LNCAP (cell line): ENCODE data around the gene DAP3.

Experiments used
- TF ChIP-seq, protein P1 (sequence below): fragments of 450-650 bp; IDR thresholded peaks from 2 replicates; pipeline ENCODE4 v1.5.1; 2017; ENCODE audit warnings: mild to moderate bottlenecking

DAP3 gene

DNA sequence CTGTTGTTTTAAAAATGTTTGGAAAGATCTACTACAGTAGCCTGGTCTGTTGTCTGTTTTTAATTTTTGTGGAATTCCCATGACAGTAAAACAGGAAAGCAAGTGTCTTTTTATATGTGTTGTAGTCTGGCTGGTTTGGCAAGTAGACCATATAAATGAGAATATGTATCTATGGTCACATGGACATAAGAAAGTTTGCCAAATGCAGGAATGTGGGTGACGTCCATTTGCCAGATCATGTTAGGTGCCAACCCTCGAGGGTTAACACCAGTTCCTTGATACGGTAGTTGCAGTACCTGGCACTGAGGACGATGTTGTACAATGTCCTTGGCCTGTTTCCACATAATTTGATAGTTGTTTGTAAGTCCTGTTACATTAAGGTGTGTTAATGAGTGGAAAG lies 6.2 kb downstream of the DAP3 start:
- TF ChIP-seq, protein P1, sequence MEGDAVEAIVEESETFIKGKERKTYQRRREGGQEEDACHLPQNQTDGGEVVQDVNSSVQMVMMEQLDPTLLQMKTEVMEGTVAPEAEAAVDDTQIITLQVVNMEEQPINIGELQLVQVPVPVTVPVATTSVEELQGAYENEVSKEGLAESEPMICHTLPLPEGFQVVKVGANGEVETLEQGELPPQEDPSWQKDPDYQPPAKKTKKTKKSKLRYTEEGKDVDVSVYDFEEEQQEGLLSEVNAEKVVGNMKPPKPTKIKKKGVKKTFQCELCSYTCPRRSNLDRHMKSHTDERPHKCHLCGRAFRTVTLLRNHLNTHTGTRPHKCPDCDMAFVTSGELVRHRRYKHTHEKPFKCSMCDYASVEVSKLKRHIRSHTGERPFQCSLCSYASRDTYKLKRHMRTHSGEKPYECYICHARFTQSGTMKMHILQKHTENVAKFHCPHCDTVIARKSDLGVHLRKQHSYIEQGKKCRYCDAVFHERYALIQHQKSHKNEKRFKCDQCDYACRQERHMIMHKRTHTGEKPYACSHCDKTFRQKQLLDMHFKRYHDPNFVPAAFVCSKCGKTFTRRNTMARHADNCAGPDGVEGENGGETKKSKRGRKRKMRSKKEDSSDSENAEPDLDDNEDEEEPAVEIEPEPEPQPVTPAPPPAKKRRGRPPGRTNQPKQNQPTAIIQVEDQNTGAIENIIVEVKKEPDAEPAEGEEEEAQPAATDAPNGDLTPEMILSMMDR = no peak

DNA sequence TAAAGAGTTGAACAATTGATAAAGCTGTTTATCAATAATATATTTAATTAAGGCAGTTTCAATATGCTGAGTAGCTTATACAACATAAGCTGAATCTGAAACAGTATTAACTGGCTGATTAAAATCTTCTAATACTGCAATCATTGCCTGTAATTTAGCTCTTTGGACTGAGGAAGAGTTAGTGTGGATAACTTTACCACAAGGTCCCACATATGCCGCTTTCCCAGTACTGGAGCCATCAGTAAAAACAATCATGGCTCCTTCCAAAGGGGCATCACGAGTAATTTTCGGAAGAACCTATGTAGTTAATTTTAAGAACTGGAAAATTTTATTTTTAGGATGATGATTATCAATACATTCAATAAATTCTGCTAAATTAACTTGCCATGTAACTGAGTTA lies 6.7 kb downstream of the DAP3 start:
- TF ChIP-seq, protein P1 = no peak

DNA sequence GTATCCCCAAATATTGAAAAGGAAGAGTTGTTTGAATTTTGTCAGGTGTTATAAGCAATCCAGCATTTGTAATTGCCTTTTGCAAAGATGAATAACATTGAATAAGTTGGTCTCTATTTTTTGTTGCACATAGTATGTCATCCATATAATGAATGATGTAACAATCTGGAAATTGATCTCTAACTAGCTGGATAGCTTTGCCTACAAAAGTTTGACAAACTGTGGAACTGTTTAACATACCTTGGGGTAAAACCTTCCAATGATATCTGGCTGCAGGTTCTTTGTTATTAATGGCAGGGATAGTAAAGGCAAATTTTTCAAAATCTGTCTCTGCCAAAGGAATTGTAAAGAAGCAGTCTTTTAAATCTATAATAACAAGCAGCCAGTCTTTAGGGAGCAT lies 7.6 kb downstream of the DAP3 start:
- TF ChIP-seq, protein P1 = no peak

DNA sequence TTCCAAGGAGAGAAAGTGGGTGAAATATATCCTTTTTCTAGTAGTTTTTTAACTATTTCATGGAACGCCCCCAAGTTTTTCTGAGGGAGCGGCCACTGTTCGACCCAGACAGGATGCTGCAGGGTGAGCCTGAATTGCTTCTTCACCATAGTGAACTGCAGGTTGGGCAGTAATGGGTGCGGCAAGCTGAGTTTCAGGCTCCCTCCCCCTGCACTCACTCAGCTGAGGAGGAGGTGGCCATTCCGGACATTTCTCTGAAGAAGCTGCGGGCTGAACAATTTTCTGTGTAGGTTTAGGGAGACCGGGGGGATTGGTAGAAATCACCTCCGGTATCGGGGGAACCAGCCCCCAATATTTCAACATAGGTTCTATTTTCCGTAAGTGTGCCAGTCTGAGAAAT lies 8.2 kb downstream of the DAP3 start:
- TF ChIP-seq, protein P1 = no peak

DNA sequence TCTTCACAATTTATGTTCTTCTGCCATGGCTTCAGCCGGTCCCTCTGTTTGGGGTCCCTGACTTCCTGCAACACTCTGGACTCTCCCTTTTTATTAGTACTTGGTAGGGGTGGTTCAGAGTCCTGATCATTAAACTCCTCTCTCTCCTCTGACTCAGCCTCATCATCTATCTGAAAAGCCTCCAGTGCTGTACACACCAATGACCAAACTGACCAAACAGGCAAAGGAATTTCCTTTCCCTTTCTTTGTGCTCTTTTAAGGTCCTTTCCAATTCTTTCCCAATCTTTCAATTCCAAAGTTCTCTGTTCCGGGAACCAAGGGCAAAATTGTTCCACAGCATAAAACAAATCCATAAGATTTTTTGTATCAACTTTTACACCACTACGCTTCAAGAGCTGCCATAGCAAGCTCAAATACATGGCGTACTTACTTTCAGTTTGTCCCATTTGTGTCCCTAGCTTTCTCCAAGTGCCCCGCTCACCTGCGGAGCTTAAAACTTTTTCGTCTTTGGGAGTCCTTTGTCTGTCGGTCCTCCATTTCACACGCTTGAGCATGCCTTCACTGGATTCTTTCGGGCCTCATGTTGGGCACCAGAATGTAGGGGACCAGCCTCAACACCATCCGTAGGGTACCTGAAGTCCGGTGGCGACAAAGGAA lies 9.6 kb downstream of the DAP3 start:
- TF ChIP-seq, protein P1 = no peak

DNA sequence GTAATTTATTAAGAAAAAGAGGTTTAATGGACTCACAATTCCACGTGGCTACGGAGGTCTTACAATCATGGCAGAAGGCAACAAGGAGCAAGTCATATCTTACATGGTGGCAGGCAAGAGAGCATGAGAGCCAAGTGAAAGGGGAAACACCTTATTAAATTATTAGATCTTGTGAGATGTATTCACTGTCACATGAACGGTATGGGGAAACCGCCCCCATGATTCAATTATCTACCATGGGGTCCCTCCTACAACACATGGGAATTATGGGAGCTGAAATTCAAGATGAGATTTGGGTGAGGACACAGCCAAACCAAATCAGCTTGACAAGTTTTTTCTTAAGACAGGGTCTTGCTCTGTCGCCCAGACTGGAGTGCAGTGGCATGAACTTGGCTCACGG lies 14.3 kb downstream of the DAP3 start:
- TF ChIP-seq, protein P1 = no peak

DNA sequence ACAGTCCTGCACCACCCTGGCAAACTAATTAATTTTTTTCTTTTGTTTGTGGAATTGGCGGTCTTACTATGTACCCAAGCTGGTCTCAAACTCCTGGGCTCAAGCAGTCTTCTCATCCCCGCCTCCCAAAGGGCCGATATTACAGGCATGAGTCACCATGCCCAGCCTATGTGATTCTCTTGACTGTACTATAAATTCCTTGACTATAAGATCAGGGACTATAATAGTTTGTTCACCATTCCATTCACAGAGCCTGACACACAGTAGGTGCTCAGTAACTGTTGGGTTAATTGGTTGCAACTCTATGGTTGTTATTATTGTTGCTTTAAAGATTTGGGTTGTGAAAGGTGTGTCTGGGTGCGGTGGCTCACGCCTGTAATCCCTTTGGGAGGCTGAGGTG lies 17.2 kb downstream of the DAP3 start:
- TF ChIP-seq, protein P1 = no peak

DNA sequence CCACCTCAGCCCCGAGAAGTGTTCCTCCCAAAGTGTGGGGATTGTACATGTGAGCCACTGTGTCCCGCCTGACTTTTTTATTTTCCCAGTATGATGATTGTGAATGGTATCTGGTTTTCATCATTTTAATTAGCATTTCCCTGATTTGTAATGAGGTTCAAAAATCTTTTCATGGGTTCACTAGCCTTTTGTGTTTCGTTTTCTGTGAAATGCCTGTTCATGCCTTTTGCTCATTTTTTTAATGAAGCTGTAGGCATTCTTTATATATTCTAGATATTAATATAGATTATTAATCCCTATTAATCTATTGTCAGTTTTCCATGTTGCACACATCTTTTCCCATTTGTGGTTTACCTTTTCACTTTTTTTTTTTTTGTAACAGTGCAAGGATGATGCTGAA lies 20.5 kb downstream of the DAP3 start:
- TF ChIP-seq, protein P1 = no peak
